Measurements from ENCODE around the gene INTS14. TPM values are rescaled to one million over a fixed set of nuclear protein-coding genes. Genes with fewer than 3 reads are reported as not detected.
"Not testable (repeated sequence)": the region's sequence is repeated elsewhere in the genome, so short reads cannot be mapped to it uniquely, and the experiment has no call there.

The INTS14 gene
- total RNA-seq, 2 donors from 2014 or later: 33.1 to 38.4 TPM

- intact Hi-C loops (cut with DNase I, micrococcal nuclease): loop anchor here in 1 of 2 donors (10.0 kb wide), 1 partner anchor 220 kb away; no protein-coding TSS in a partner anchor
- ATAC-seq (no peak), DNase-seq (no peak)
Measured at GRCh38 chr15:65634356-65634755, 23.4 kb upstream of the INTS14 start.

GRCh38 chr15:65633752-65634151 is 22.8 kb upstream of the INTS14 start:
- ATAC-seq (no peak), DNase-seq (no peak)
- intact Hi-C loops (cut with DNase I, micrococcal nuclease): loop anchor here in 1 of 2 donors (10.0 kb wide), 1 partner anchor 221 kb away; no protein-coding TSS in a partner anchor

DNA sequence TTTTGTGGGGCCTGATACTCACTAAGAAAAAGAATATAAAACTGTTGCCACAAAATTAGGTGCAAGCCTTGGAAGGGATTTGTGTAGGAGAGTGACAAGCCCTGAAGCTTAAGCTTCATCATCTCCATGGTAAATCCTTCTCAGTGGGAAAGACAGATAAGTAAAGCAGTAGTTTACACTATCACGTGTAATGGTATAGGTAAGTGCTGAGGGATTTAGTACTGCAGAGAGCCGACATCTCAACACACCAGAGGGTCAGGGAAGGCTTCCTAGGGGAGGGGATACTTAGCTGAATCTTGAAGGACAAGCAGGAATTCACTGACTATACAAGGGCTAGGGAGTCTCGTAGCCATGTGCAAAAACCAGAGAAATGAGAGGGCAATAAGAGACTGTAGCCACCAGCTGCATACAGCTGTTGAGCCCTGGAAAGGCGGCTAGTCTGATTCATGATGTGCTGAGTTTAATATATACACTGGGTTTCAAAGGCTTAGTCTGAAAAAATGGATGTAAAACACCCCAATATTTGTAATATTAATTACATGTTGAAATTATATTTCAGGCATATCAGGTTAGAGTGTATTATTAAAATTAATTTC is 21.9 kb upstream of the INTS14 start:
- ATAC-seq (no peak), DNase-seq (no peak)
- intact Hi-C loops (cut with DNase I, micrococcal nuclease): loop anchor here in 1 of 2 donors (10.0 kb wide), 1 partner anchor 222 kb away; no protein-coding TSS in a partner anchor

DNA sequence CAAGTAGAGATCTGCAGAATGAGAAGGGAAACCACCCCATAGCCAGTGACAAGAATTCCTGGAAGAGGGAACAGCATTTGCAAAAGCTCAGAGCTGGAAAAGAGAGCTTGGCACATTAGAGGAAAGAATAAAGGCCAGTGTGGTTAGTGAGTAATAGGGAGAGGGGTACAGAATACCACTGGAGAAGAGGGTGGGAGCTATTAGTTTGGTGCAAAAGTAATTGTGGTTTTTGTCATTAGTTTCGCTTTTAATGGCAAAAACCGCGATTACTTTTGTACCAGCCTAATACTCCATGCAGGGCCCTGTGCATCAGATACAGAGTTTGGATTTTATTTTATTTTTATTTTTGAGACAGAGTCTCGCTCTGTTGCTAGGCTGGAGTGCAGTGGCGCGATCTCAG is 20.6 kb upstream of the INTS14 start:
- DNase-seq: no peak
- ATAC-seq: no peak
- intact Hi-C loops (cut with DNase I, micrococcal nuclease): loop anchor here in 1 of 2 donors (10.0 kb wide), 1 partner anchor 223 kb away; no protein-coding TSS in a partner anchor

- intact Hi-C loops (cut with DNase I, micrococcal nuclease): loop anchor here in 1 of 2 donors (10.0 kb wide), 1 partner anchor 224 kb away; no protein-coding TSS in a partner anchor
- no peak for DNase-seq
- ATAC-seq: no peak
Measured at GRCh38 chr15:65630760-65631159, 19.8 kb upstream of the INTS14 start.

DNA sequence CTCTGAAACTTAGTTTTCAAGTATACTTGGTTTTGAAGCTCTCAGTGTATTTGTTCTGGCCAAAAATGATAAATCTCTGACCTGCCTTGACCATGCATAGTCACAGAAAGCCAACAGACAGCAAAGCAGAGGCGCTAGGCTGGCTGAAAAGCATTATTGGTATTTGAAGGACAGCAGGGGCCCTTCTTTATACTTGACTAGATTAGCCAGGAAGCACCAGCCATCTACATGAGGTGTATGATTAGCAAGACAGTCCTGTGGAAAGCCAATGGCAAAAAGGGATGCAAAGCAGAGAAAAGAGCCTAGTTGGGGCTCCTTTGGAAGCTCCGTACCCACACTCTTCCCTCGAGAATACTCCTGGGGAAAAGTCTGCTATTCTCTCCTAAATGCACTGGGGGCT is 18.6 kb upstream of the INTS14 start:
- DNase-seq (no peak), ATAC-seq (no peak)
- intact Hi-C loops (cut with DNase I, micrococcal nuclease): no loop called here

DNA sequence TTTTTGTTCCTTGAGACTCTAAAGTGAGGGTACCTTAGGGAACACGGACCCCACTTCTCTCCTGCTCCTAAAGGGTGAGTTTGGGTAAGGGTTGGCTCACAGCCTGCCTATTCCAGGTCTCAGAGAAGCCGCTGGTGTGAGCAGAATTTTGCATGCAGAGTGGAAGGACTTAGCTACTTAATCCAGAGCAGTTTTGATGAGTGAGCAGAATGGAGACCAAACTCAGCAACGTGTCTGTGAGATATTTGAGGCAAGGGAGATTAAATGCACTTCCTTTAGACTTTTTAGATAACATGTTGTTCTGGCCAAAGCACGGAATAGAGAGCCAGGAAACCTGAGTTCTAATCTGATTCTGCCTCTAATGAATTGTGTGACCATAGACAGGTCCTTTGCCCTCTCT is 15.9 kb upstream of the INTS14 start:
- intact Hi-C loops (cut with DNase I, micrococcal nuclease): no loop called here
- DNase-seq (no peak), ATAC-seq (no peak)

- intact Hi-C loops (cut with DNase I, micrococcal nuclease): no loop called here
- ATAC-seq (no peak), DNase-seq (no peak)
Measured at GRCh38 chr15:65623103-65623502, 12.2 kb upstream of the INTS14 start.

- DNase-seq (no peak), ATAC-seq (no peak)
Measured at GRCh38 chr15:65621638-65622037, 10.7 kb upstream of the INTS14 start, which contains the start of gene SLC24A1. Gene SLC24A1 (plus strand): TSS chr15:65621938. CDS start chr15:65624081, 2,143 bp downstream.

DNA sequence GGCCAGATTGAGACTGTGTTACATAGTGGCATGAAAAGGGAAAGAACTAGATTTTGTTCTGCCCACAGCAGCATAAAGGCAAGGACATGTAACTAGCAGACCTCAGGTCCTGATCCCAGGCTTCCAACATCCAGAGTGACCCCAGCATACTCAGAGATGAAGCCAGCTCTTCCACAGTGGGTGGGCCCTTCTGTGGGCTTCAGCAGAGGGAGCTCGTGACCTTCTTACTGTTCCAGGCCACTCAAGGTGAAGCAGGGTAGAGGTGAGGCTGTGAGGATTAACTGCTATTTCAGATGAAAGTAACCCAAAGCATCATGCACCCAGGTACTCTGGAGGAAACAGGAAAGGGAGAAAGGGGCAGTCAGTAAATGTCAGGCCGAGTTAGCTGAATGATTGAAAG is 9.9 kb upstream of the INTS14 start:
- DNase-seq (no peak), ATAC-seq (no peak)
- intact Hi-C loops (cut with DNase I, micrococcal nuclease): no loop called here

More at GRCh38 chr15:65621638-65622037, 10.7 kb upstream of the INTS14 start, which contains the start of gene SLC24A1:
- intact Hi-C loops (cut with DNase I, micrococcal nuclease): no loop called here

- intact Hi-C loops (cut with DNase I, micrococcal nuclease): no loop called here
- DNase-seq (no peak), ATAC-seq (no peak)
Measured at GRCh38 chr15:65619626-65620290, 8.8 kb upstream of the INTS14 start.

DNA sequence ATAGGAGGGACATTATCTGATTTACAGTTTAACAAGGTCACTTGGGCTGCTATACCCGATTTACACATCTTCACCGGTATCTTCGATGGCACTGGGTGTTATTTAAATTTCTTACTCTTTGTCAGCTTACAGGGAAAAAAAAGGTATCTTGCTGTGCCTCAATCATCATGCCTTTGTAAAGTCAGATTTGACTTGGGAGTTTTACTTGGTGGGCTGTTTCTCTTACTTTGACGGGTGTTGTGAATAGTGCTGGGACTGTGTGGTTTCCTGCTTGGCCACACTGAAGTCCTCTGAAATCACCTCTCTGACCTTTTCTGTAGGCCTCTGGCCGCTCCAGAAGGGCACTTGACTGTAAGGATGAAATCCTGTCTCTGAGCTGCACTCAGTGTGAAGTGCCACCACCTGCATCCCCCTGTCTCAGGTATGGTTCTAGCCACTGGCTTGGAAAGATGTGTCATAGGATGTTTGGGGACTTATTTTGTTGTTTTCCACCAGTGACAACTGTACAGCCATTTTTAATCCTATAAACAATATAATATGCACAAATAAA is 7.7 kb upstream of the INTS14 start:
- intact Hi-C loops (cut with DNase I, micrococcal nuclease): no loop called here
- no peak for DNase-seq
- ATAC-seq: no peak

GRCh38 chr15:65615887-65616286 is 5.0 kb upstream of the INTS14 start:
- intact Hi-C loops (cut with DNase I, micrococcal nuclease); ATAC-seq; DNase-seq: not testable (repeated sequence)

DNA sequence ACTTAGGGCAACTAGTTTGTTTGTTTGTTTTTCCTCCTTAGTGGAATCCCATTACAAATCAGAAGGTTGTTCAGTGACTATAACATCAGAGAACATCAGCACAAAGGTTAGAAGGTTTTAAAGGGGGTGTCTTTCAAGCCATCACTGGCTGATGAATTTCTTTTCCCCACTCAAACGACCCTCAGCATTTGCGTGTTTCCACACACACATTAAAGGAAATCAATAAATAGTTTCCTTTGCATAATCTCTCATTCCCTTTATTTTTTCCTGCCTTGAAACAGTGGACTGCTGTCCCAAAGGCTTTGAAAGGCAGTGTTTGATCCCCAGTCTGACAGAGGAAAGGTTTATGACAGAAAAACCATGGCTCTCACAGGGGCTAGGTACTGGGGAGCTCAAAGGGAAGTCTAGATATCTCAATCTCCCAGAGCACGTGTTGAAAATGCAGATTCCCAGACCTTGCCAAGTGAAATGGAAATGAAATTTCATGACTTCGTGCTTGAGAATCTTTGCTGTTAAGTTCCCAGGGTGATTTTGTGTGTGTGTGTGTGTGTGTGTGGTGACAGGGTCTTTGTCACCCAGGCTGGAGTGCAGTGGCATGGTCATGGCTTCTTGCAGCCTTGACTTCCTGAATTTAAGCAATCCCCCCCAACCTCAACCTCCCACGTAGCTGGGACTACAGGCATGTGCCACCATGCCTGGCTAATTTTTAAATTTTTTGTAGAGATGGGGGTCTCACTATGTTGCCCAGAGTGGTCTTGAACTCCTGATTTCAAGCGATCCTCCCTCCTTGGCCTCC is 2.2 kb upstream of the INTS14 start:
- intact Hi-C loops (cut with DNase I, micrococcal nuclease): no loop called here

DNA sequence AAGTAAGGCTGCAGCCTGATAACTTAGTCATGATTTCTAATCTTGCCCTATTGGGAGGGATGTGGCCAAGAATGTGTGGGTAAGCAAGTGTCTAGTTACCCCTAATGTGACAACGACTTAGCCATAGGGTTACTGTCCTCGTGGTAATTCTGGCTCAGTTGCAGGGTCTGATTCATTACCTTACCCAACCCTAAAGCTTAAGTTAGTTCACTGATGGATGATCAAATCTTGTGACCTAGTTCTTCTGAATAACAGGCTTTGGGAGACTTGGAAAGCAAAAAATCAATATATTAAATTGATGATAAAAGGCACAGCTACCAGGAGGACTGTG is 1.6 kb upstream of the INTS14 start:
- ATAC-seq (no peak), DNase-seq (no peak)
- intact Hi-C loops (cut with DNase I, micrococcal nuclease): no loop called here

More for the DNA sequence above, 2.2 kb upstream of the INTS14 start:
- no peak for DNase-seq
- ATAC-seq: no peak

DNA sequence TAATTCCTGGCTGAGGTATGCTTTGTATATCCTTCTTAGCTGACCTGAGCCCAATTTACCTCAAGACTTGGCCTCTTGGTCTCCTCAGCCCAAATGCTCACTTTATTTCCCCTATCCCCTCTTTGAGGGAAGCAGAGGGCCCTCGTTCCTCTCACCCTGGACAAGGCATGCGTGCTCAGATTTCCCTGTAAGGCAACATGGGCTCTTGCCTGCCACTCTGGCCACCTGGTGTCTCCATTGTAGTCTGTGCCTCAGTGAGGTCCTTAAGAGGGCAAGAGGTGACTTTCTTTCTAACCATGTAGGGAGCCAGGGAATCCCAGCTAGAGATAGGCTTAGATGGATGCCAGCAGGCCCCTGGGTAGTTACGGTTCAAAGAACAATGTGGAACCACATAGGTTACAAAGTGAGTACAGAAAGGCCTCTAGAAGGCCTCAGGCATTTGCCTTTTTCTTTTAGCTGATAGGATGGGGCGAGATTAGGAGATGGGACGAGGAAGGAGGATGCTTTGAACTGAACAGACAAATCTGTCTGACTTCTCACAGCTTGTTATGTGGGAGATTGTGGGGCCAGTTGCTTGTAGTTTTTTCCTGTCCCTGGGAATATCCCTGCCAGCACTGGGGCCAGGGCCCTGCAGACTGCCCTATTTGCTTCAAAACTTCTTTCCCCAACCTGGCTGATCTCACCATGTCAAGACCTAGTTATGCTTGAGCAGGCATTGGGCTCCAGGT is 1.1 kb upstream of the INTS14 start:
- DNase-seq (no peak), ATAC-seq (no peak)
- intact Hi-C loops (cut with DNase I, micrococcal nuclease): no loop called here

GRCh38 chr15:65603559-65603958 is 7.4 kb downstream of the INTS14 start:
- no peak for ATAC-seq
- DNase-seq: no peak
- intact Hi-C loops (cut with DNase I, micrococcal nuclease): no loop called here

DNA sequence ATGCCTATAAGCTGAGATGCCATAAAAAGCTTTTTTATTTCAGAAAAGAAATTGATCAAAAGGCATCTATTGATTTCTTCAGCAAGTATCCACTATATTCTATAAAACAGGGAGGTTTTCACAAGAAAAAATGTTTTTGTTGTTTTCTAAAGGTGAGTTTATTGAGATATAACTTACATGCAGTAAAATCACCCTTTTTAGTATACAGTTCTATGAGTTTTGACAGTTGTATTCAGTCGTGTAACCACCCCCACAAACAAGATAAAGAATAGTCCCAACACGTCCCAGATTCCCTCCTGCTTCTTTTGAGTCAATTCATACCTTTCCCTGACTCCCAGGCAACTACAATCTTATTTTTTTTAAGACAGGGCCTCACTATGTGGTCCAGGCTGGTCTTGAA is 7.8 kb downstream of the INTS14 start:
- intact Hi-C loops (cut with DNase I, micrococcal nuclease): no loop called here
- ATAC-seq: no peak
- no peak for DNase-seq

- no peak for DNase-seq
- ATAC-seq: no peak
- intact Hi-C loops (cut with DNase I, micrococcal nuclease): no loop called here
Measured at GRCh38 chr15:65599677-65600076, 11.3 kb downstream of the INTS14 start.

Measured in left colon (tissue), 2 donors.